GM23338 (cell line): Measurements from ENCODE around the gene MATCAP1.

Experiments used
- CREB1 ChIP-seq: fragments of 250-450 bp; sonication (Bioruptor Pico); IDR thresholded peaks from 2 replicates; pipeline ENCODE4 v1.5.0; 2020; ENCODE audit warnings: low read depth, mild to moderate bottlenecking, moderate library complexity
- CTCF ChIP-seq, 2 experiments: fragments of 200-600 bp in 1 of 2; sonication (generic) in 1 of 2; conservative IDR thresholded peaks; 2 replicates each; pipeline versions ENCODE4 v1.5.1 to v1.6.1; 2016 to 2017; ENCODE audit warnings: antibody characterized with exemption in 2 of 2, low read depth in 2 of 2, mild to moderate bottlenecking in 2 of 2, moderate library complexity in 1 of 2
- EZH2 ChIP-seq: fragments of 200-600 bp; sonication (generic); IDR thresholded peaks from one replicate; pipeline ENCODE4 v1.8.0; 2017; ENCODE audit warnings: antibody characterized with exemption, mild to moderate bottlenecking, low read depth; ENCODE audit not compliant: unreplicated experiment
- JUNB ChIP-seq: IDR thresholded peaks from one replicate; pipeline ENCODE4 v1.6.1; 2016; ENCODE audit warnings: antibody characterized with exemption; ENCODE audit not compliant: unreplicated experiment
- POLR2AphosphoS5 ChIP-seq: IDR thresholded peaks from 2 replicates; pipeline ENCODE4 v1.6.1; 2016; ENCODE audit warnings: antibody characterized with exemption, low read depth
- REST ChIP-seq: IDR thresholded peaks from one replicate; pipeline ENCODE4 v1.6.1; 2018; ENCODE audit warnings: antibody characterized with exemption; ENCODE audit not compliant: unreplicated experiment
- ZNF462 ChIP-seq: fragments of 250-450 bp; sonication (Bioruptor Pico); IDR thresholded peaks from 2 replicates; pipeline ENCODE4 v1.5.0; 2020; ENCODE audit warnings: mild to moderate bottlenecking, moderate library complexity

- no peak for TF ChIP-seq CTCF (conservative IDR thresholded peaks at IDR 0.05; ENCODE audit: low read depth in 2 of 2)
- TF ChIP-seq EZH2, result no peak
- TF ChIP-seq ZNF462 (CRISPR knock-in tag), result no peak
- TF ChIP-seq REST, result no peak
- no peak for TF ChIP-seq JUNB
- no peak for TF ChIP-seq CREB1 (CRISPR knock-in tag)
- TF ChIP-seq POLR2AphosphoS5, result no peak
Observed at GRCh38 chr16:67141391-67141790, 42.4 kb downstream of the MATCAP1 start.
